RCC 7860 (cell line): ENCODE data around the gene SOST.
"Not testable (repeated sequence)": the region's sequence is repeated elsewhere in the genome, so short reads cannot be mapped to it uniquely, and the experiment has no call there.

Experiments used
- DNase-seq: peaks from one replicate; pipeline ENCODE4 v3.0.0-alpha.2; 2015; ENCODE audit warnings: low spot score
- FAIRE-seq: peaks from 2 replicates; lab custom pipeline; 2012; peaks lifted over from hg19 to GRCh38; lab: Jason Lieb, UNC

Gene SOST

DNA sequence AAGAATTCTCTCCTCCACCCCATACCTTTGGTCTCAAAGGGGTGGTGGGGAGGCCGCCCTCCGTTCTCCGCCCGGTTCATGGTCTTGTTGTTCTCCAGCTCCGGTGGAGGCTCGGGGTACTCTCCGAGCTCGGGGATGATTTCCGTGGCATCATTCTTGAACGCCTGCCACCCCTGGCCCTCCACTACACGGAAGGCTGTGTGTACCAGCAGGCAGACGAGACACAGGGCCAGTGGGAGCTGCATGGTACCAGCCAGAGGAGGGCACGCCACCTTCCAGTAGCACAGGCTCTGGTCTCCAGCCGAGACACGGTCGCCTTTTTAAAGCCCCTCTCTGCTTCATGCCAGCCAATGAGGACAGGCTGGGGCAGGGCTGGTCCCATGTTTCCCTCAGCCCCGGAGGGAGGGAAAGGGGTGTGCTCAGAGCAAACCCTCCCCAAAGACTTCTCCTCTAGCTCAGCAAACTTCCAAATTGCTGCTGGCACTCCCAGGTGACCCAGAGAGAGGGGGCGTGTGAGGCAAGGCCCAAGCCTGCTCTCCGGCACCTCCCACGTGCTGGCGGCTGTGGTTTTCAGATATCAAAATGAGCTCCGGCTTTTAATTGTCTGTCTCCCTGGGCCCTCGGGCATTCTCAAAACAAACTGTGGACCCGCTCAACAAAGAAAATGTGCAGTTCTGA is at the start of gene SOST:
SOST (minus strand) TSS at position 295 of the 678 bp plus-strand sequence; CDS start at position 245, 50 bp downstream.
- DNase-seq (no peak), FAIRE-seq (no peak)

DNA sequence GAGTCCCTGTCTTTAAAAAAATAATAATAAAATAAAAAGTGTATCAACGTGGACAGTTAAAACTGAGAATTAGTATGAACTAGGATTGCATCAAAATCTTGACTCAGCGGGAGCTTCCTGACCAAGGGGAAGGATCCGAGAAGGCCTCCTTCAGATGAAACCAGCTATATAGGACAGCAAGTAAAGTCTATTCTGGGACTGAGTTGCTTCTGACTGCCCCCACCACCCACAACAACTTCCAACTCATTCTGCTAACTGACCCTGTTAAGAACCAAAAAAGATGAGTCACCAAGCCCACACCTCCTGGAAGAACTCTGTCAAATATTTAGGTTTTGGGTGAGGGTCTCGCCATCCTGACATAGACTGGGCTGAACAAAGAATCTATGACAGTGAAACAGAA is 49.5 kb upstream of the SOST start:
- no peak for DNase-seq
- FAIRE-seq: no peak

DNA sequence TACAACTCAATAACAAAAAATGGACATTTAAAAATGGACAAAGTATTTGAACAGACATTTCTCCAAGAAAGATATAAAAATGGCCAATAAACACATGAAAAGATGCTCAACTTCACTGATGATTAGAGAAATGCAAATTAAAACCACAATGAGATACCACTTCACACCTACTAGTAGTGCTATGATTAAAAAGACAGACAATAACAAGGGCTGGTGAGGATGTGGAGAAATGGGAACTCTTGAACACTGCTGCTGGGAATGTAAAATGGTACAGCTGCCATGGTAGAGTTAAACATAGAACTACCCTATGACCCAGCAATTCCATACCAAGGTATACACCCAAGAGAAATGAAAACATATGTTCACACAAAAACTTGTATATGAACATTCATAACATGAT is 46.5 kb upstream of the SOST start:
- DNase-seq (no peak), FAIRE-seq (no peak)

DNA sequence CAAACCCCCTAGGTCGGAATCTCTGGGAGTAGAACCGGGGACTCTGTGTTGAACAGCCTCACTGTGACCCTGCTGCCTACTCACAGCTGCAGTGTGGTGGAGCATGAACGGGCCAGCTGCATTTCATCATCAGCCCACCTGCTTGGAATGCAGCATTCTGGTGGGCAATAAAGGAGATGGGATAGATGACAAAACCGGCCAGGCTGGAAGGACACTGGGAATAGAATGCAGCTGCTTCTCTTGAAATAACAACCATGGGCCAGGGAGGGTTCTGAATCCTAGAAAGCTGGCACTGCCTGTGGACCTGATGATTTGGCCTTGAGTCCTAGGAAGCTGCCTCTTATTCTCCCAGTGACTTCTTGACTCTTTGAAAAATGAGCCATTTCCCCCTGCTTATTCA is 45.2 kb upstream of the SOST start:
- no peak for DNase-seq

DNA sequence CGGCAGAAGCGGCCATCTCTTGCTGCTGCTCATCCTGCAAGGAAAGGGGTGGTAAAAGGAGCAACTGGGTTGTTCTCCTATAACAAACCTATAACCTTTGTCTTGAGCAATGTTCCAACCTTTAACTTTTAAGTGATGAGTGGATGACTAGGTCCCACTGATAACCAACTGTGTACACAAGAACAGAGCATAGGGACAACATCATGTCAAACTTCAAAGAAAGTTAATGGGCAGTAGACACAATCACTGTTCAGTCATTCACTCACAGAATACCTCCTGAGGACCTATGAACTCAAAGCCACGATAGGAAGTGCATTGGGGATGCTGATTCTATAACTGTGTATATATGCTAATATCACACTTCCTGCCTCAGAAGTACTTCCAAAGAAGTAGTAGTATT is 43.3 kb upstream of the SOST start:
- DNase-seq: no peak
- no peak for FAIRE-seq

More for the DNA sequence above, 45.2 kb upstream of the SOST start:
- no peak for FAIRE-seq

DNA sequence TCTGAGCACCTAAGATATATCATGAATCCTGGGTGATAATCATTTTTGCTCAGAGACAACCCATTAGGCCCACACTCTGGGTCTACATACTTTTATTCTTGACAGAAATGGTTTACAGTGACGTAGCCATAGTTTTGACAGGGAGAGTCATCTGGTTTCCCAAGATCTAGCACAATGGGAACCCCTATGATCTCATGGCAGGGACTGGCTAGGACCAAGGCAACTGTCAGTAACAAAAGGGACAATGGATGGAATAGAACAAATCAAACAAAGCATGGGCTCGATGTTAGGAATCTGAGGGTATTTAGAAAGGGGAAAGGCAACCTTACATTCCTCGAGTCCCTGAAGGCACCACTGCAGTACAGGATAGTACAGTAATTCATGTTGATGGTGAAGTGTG is 42.1 kb upstream of the SOST start:
- DNase-seq (no peak), FAIRE-seq (no peak)

DNA sequence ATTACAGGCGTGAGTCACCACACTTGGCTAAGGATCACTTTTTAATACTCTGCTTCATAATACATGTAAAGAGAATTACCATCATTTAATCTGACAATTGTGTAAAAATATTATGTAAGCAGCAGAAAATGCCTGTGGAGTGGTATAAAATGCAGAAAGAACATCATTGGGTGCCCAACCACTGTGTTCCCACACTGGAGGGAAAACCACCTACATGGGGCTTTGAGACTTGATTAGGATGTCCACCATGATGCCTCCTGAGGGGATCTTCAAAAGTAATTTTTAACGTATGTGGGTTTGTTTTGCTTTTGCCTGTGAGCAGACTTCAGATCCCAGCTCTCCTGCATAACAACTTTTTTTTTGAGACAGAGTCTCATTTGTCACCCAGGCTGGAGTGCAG is 40.5 kb upstream of the SOST start:
- DNase-seq: no peak
- no peak for FAIRE-seq

DNA sequence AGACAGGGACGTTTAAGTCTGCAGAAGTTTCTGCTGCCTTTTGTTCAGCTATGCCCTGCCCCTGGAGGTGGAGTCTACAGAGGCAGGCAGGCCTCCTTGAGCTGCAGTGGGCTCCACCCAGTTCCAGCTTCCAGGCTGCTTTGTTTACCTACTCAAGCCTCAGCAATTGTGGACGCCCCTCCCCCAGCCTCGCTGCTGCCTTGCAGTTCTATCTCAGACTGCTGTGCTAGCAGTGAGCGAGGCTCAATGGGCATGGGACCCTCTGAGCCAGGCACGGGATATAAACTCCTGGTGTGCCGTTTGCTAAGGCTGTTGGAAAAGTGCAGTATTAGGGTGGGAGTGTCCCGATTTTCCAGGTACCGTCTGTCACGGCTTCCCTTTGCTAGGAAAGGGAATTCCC is 39.4 kb upstream of the SOST start:
- not testable (repeated sequence) for DNase-seq, FAIRE-seq

DNA sequence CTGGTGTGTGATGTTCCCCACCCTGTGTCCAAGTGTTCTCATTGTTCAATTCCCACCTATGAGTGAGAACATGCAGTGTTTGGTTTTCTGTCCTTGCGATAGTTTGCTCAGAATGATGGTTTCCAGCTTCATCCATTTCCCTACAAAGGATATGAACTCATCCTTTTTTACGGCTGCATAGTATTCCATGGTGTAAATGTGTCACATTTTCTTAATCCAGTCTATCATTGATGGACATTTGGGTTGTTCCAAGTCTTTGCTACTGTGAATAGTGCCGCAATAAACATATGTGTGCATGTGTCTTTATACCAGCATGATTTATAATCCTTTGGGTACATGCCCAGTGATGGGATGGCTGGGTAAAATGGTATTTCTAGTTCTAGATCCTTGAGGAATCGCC is 34.1 kb upstream of the SOST start:
- FAIRE-seq, DNase-seq: not testable (repeated sequence)

DNA sequence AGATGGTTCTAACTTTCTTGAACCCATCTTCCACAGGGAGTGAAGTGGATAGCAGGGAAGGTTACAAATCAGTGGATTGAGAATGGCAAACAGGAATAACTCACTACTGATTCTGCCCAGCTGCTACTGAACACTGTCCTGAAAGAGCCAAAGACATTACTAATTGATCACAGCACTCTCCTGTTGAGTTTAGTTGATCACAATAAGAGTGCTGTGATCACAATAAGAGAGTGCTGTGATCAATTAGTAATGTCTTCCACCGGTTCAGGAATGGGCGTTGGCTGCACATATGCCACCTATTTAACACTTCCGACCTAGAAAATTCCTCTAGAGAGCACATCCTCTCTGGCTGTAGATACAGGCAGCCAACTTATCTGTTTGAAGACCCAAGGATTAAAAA is 33.0 kb upstream of the SOST start:
- FAIRE-seq: no peak
- DNase-seq: no peak

DNA sequence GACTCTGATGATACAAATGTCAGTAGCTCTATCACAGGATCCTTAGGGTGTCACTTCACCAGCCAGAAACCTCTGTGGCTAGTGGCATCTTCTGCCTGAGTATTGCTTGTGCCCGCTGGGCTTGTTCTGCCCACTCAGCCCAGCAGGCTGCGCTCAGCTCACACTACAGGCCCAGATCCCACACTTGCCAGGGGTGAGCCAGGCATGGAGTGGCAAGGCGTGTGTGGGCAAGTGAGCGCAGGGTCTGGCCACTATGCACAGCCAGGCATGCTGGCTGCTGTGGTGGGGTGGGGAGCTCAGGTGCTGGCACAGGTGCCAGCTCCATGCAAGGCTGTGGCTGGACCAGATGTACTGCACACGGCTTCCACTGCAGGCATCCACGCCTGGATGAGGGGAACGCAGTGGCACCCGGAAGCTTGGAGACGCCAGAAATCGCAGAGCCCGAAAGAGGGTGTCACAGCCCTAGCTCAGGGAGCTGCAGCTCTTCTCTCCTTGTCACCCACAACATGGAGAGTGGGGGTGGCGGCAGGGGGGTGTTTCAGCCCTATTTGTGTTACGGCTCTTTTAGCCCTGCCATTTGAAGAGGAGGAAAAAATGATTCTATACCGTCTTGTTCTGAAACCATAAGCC is 31.8 kb upstream of the SOST start:
- DNase-seq (no peak), FAIRE-seq (no peak)

DNA sequence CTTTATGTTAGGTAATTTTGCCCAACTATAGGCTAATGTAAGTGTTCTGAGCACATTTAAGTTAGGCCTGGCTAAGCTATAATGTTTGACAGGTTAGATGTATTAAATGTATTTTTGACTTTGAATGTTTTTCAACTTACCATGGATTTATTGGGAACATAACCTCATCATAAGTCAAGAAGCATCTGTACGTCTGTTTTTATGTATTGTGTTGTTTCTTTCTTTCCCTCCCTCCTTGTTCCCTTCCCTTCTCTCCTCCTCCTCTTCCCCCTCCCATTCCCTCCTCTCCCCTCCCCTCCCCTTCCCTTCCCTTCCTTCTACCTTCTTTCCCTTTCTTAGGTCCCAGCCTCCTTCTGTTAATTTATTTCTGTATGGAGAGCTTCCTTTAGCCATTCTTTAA is 30.9 kb upstream of the SOST start:
- FAIRE-seq: no peak
- DNase-seq: no peak

DNA sequence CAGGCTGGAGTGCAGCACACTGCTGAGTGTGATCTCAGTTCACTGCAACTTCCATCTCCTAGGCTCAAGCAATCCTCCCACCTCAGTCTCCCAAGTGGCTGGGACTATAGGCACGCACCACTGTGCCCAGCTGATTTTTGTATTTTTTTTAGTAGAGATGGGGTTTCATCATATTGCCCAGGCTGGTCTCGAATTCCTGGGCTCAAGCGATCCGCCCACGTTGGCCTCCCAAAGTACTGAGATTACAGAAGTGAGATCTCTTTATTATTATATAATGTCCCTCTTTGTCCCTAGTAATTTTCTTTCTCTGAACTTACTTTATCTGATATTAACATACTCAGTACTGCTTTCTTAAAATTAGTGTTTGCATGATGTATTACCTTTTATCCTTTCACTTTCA is 29.9 kb upstream of the SOST start:
- DNase-seq: no peak
- no peak for FAIRE-seq

DNA sequence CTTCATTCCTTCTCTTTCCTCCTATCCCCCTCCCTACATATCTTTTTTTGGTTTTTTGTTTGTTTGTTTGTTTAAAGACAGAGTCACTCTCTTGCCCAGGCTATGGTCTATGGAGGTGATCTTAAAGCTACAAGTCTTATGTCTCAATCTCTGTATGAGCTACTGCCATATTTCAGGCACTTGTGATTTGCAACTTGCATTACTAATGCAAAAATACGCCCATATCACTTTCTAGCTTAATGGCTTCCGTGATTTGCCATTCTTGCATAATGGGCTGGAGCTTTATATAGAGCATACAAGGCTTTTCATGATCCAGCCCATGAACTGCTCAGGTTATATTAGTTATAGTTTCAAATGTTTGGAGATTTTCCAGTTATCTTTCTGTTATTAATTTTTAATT is 29.1 kb upstream of the SOST start:
- FAIRE-seq (no peak), DNase-seq (no peak)

DNA sequence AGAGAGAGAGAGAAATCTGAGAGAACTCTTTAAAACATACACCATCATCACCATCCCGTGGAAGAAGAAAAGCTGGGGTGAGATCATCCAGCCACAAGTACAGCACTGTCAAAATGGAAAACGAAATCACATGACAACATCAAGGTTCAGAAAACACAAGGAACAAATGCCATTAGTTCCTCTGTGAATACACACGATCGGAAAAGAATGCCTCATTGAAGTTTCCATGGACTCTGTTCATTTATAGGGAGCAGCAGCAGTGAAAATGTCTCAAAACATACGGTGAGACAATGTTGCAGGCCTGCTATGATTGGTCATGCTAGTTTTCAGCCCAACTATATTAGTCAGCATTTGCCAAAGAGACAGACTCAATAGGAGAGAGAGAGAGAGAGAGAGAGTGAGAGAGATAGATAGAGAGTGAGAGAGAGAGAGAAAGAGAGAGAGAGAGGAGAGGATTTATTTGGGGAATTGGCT is 26.1 kb upstream of the SOST start:
- FAIRE-seq: no peak

DNA sequence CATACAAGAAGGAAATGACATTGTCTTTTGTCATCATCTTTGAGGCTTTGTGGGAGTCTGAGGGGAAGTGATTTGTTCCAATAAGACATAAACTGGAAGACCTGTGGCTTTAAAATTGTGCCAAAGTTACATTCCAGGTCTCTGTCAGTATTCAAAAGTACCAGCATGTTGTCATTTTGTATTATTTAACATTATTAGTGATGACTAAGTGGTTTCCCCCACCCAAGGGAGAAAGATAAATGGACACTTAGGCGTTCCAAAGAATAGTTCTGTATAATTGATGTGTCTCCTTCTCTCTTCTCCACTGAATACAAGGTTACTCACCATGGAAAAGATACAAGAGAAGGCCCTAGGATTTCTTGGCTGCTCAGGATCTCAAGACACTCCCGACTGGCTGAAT is 25.5 kb upstream of the SOST start:
- peak; percentile 78 for DNase-seq
- peak; percentile 50 for FAIRE-seq

More for the DNA sequence above, 26.1 kb upstream of the SOST start:
- peak; percentile 37 for DNase-seq

DNA sequence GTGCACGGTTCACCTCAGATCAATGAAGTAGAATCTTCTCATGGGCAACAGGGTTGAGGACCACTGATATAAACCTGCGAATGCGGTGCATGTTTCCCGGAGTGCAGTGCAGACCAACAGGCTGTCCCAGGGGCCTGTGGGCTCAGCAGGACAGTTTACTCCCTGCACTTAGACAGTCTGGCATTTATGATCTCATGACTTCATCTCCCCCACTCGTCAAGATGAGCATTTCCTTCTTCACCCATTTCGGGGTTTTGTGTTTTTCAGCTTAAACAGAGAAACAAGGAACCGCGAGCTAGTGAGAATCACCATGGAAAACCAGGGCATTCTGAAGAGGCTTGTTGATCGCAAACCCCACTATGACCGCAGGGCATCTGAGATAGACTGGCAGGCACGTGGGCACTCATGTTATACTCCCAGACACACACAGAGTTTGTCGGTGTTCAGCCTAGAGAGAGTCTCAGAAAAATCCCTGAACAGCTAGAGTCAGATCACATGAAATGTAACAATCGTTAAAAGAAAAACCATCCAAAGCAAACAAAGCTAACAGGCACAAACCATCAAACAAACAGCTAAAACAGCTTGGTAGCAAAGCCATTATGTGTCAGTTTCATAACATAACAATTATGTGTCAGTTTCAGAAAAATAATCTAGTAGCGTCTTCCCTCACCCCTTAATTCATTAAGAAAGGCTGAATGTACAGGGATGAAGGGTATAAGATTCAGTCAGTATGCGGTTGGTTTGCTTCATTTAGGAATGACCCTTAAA is 24.5 kb upstream of the SOST start:
- FAIRE-seq: no peak
- DNase-seq: no peak

DNA sequence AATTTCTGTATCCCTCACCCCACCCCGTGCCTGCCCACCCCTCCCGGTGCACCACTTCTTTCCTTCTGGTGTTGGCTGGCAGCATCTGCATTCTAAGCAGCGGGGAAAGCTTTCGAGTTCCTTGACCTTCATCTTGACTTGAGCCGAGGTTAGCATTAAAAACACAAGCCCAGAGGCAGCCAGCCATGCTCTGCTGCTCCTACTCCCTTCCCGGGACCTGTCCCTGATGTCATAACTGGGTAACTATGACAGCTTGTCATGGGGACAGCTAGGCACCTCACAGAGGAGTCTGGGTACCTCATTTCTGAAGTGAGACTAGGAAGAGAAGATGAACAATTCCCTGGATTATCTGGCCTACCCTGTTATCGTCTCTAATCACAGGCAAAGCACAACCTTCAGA is 21.5 kb upstream of the SOST start, which contains the start of gene CFAP97D1:
CFAP97D1 (plus strand) TSS at position 301 of the 400 bp plus-strand sequence; CDS start at position 329, 28 bp downstream.
- no peak for FAIRE-seq
- no peak for DNase-seq

DNA sequence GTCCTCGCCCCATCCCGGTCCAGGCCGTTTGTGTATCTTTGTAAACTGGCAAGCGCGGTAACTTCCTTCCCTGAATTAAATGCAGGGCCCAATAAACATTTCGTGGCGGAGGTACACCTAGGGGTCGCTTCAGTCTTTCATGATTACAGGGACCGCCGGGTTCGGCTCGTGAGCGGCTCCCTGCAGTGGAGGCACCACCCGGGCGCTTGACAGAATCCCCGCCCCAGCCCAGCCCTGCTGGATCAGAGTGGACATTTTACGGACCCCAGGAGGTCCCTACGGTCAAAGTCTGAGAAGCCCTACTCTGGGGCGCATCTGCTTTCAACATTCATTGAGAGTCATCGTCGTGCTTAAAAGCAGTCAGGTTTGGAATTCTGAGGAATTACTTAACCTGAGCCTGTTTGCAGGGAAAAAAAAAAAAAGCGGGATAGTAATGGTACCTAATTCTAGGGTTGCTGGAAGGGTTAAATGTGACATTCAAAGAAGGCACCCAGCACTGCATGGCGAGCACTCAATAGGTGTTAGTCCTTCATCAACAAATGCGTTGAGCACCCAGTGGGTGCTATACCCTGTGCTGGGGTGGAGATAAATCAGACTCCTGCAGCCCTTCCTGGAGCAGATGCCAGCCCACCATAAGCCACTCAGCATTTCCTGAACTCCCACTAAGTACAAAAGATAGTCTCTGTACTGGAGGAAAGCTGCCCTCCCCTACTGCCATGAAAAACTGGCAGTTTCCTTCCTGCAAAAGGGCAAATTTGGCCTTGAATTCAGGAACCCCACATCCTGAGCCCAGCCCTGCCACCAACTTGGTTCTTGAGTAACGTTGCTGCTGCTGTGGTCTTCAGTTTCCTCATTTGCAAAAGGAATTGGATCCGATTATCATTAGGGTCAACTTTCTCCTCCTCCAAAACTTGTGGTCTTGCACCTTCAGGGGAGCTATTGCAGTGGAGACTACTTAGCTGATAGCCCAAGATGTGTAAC is 20.8 kb upstream of the SOST start:
- no peak for FAIRE-seq
- DNase-seq: no peak

DNA sequence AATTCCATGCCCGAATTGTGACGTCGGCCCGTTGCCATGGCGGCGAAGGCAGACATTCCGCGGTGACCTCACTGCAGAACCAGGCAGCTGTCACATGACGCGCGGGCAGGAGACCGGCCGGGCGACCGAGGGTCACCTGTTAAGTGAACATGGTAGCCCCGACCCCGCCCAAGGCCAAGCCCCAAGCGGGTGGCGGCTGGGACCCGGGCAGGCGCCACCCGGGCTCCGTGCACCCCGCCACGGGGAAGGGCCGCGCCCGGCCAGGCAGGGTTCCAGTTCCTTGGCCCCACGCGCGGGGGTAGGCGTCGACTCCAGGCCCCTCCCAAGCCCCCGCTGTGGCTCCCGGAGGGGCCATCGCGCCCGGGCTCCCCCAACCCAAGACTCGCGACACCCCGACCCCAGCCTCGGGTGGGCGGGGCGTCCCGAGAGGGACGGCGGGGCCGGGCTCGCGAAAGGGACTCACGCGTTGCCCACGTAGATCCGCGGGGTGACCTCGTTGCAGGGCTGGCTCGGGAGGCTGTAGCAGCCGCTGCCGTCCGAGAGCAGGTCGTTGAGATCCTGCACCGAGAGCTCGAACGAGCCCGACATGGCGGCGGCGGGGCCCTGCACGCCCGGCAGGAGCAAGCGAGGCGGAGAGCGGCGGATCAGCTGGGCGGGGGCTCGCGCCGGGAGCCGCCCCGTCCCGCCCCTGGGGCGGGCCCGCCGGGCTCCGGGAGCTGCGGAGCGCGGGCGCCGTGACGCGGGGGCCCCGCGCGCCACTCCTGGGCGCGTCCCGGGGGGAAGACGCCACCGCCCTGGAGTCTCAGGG is 19.9 kb upstream of the SOST start, which contains the start of gene DUSP3:
DUSP3 (minus strand) TSS at position 641 of the 808 bp plus-strand sequence; CDS start at position 588, 53 bp downstream.
- DNase-seq (peak; percentile 81), FAIRE-seq (no peak)
